Muscle of back (tissue), 11 donors: ENCODE results near the gene GHRHR. TPM values are rescaled to one million over a fixed set of nuclear protein-coding genes. Genes with fewer than 3 reads are reported as not detected.

Source experiments
- DNase-seq, 3 donors: peaks; one replicate each; pipeline versions ENCODE4 v3.0.0 to v3.0.0-alpha.2; 2013
- polyA plus RNA-seq, 10 donors: library from polyadenylated mRNA; unstranded; fragments of 120-200 nt; gene quantifications; one replicate each; pipeline ENCODE4 v1.2.1, GENCODE V29; 2013; ENCODE audit not compliant: insufficient read length in 10 of 10

Gene GHRHR
- polyA plus RNA-seq, 10 donors: 0.48 to 1.9 (median 1.0) TPM; not detected in 1

GRCh38 chr7:30984359-30985107, 20.8 kb downstream of the GHRHR start:
- no peak for DNase-seq

- no peak for DNase-seq
Observed at GRCh38 chr7:30985756-30986155, 22.0 kb downstream of the GHRHR start.

- no peak for DNase-seq
Observed at GRCh38 chr7:30986331-30986730, 22.6 kb downstream of the GHRHR start.

- DNase-seq: peak in 1 of 3 donors; percentile 52
Observed at GRCh38 chr7:30986738-30987137, 23.0 kb downstream of the GHRHR start.

- DNase-seq: peak in 1 of 3 donors; percentile 50
Observed at GRCh38 chr7:30987178-30987577, 23.4 kb downstream of the GHRHR start.

GRCh38 chr7:30987936-30988335, 24.2 kb downstream of the GHRHR start:
- no peak for DNase-seq

- no peak for DNase-seq
Observed at GRCh38 chr7:30988351-30989005, 24.7 kb downstream of the GHRHR start.

- DNase-seq: no peak
Observed at GRCh38 chr7:30989008-30989823, 25.5 kb downstream of the GHRHR start.

- no peak for DNase-seq
Observed at GRCh38 chr7:30989824-30990672, 26.3 kb downstream of the GHRHR start.

- DNase-seq: no peak
Observed at GRCh38 chr7:30990673-30991170, 27.0 kb downstream of the GHRHR start.

GRCh38 chr7:30992414-30992813, 28.7 kb downstream of the GHRHR start:
- DNase-seq: no peak

GRCh38 chr7:30994206-30995100, 30.7 kb downstream of the GHRHR start:
- DNase-seq: no peak

GRCh38 chr7:30995536-30995935, 31.8 kb downstream of the GHRHR start:
- DNase-seq: no peak

- peak in 2 of 3 donors; percentile 38 to 78 for DNase-seq
Observed at GRCh38 chr7:30996256-30996655, 32.5 kb downstream of the GHRHR start.

- no peak for DNase-seq
Observed at GRCh38 chr7:30996883-30997282, 33.1 kb downstream of the GHRHR start.

GRCh38 chr7:30997316-30997715, 33.6 kb downstream of the GHRHR start:
- DNase-seq: no peak

GRCh38 chr7:30998180-30998579, 34.4 kb downstream of the GHRHR start:
- DNase-seq: no peak

- peak in 1 of 3 donors; percentile 58 for DNase-seq
Observed at GRCh38 chr7:31000161-31000693, 36.5 kb downstream of the GHRHR start.

- DNase-seq: no peak
Observed at GRCh38 chr7:31000779-31001178, 37.0 kb downstream of the GHRHR start.

GRCh38 chr7:31002256-31002655, 38.5 kb downstream of the GHRHR start:
- DNase-seq: no peak
